ENCODE measurements around the gene VCP.

The VCP gene

GRCh38 chr9:35014517-35014916 lies 57.9 kb downstream of the VCP start:
- no peak overlapping the region for H3K4me3 ChIP-seq (ENCODE audit: low read depth, low read length)
- TF ChIP-seq CTCF (IDR thresholded peaks at IDR 0.05; ENCODE audit: low read depth, low read length, missing control alignments), result no peak
- DNase-seq (ENCODE audit: low read depth), result no peak

- DNase-seq (ENCODE audit: low read depth), result no peak
- H3K4me3 ChIP-seq (ENCODE audit: low read depth, low read length), result no peak overlapping the region
- no peak for TF ChIP-seq CTCF (IDR thresholded peaks at IDR 0.05; ENCODE audit: low read depth, low read length, missing control alignments)
Measured at GRCh38 chr9:35010351-35010958, 62.0 kb downstream of the VCP start.
